Measurements from ENCODE around the gene FAM149B1.

FAM149B1 gene

GRCh38 chr10:73293461-73293860 lies 125.5 kb downstream of the FAM149B1 start:
- DNase-seq = no peak
